ENCODE data around the gene HDAC7. TPM values are rescaled to one million over a fixed set of nuclear protein-coding genes. Genes with fewer than 3 reads are reported as not detected.

HDAC7 gene
- total RNA-seq, 1 donor from 2014 or later, result 126 TPM

- TF ChIP-seq CTCF (IDR thresholded peaks at IDR 0.05), result no peak
- H3K4me1 Mint-ChIP-seq, result peaks cover 54% of the 10 kb centered on the region
- ChIA-PET POLR2A (interaction anchor here (0.9 to 15.3 kb wide), 2 partner anchors 16 to 123 kb away, joined by 4 to 573 read pairs; partner anchors contain the start of genes HDAC7 and RPAP3), CTCF (interaction anchor here (5.4 kb wide), 1 partner anchor 11 kb away, joined by 27 read pairs; the partner anchor contains the start of gene HDAC7)
- no peak for ATAC-seq (ENCODE audit: low read depth)
- no peak for DNase-seq
- intact Hi-C loops (cut with micrococcal nuclease), result no loop called here
- H3K27ac Mint-ChIP-seq, result no peak overlapping the region
- H3K27me3 Mint-ChIP-seq, result no peaks in the 10 kb centered on the region
- H3K9me3 Mint-ChIP-seq, result no peaks in the 10 kb centered on the region
- no peaks in the 10 kb centered on the region for H3K36me3 Mint-ChIP-seq (ENCODE audit: low read depth)
- no peak overlapping the region for H3K4me3 Mint-ChIP-seq
These were observed 9.9 kb upstream of the HDAC7 start for GRCh38 chr12:47829584-47829983.

- DNase-seq, result no peak
These were observed 9.3 kb upstream of the HDAC7 start for GRCh38 chr12:47828976-47829482.

GRCh38 chr12:47828008-47828975, 8.6 kb upstream of the HDAC7 start:
- ATAC-seq (ENCODE audit: low read depth) (no peak), DNase-seq (no peak)
- Mint-ChIP-seq H3K4me1 (peaks cover 49% of the 10 kb centered on the region), H3K9me3 (no peaks in the 10 kb centered on the region), H3K4me3 (no peak overlapping the region), H3K27ac (no peak overlapping the region), H3K36me3 (ENCODE audit: low read depth) (no peaks in the 10 kb centered on the region), H3K27me3 (no peaks in the 10 kb centered on the region)
- TF ChIP-seq CTCF (IDR thresholded peaks at IDR 0.05), result no peak
- POLR2A ChIA-PET, result interaction anchor here (0.6 to 15.3 kb wide), 4 partner anchors 9 to 122 kb away, joined by 4 to 573 read pairs (median 4); partner anchors contain the start of genes HDAC7 and RPAP3
- CTCF ChIA-PET, result interaction anchor here (0.8 to 2.9 kb wide), 5 partner anchors 10 to 31 kb away, joined by 3 to 21 read pairs (median 4); no protein-coding TSS in a partner anchor
- intact Hi-C loops (cut with micrococcal nuclease), result no loop called here

More at GRCh38 chr12:47828976-47829482, 9.3 kb upstream of the HDAC7 start:
- Mint-ChIP-seq H3K27ac (no peak overlapping the region), H3K9me3 (no peaks in the 10 kb centered on the region), H3K4me3 (no peak overlapping the region), H3K27me3 (no peaks in the 10 kb centered on the region), H3K4me1 (peaks cover 54% of the 10 kb centered on the region), H3K36me3 (ENCODE audit: low read depth) (no peaks in the 10 kb centered on the region)
- intact Hi-C loops (cut with micrococcal nuclease), result no loop called here
- ATAC-seq (ENCODE audit: low read depth), result no peak
- ChIA-PET POLR2A (interaction anchor here (0.9 to 15.3 kb wide), 3 partner anchors 8 to 123 kb away, joined by 4 to 573 read pairs (median 4); partner anchors contain the start of genes HDAC7 and RPAP3), CTCF (interaction anchor here (0.8 to 2.9 kb wide), 3 partner anchors 9 to 32 kb away, joined by 3 to 21 read pairs (median 4); no protein-coding TSS in a partner anchor)
- no peak for TF ChIP-seq CTCF (IDR thresholded peaks at IDR 0.05)

- DNase-seq, result no peak
- Mint-ChIP-seq H3K4me3 (no peak overlapping the region), H3K27me3 (no peaks in the 10 kb centered on the region), H3K27ac (no peak overlapping the region), H3K4me1 (peaks cover 39% of the 10 kb centered on the region), H3K36me3 (ENCODE audit: low read depth) (peaks cover under 1% of the 10 kb centered on the region), H3K9me3 (no peaks in the 10 kb centered on the region)
- no peak for TF ChIP-seq CTCF (IDR thresholded peaks at IDR 0.05)
- no peak for ATAC-seq (ENCODE audit: low read depth)
- ChIA-PET POLR2A (interaction anchor here (1.9 kb wide), 1 partner anchor 12 kb away, joined by 16 read pairs; no protein-coding TSS in a partner anchor), CTCF (interaction anchor here (0.8 kb wide), 1 partner anchor 28 kb away, joined by 3 read pairs; no protein-coding TSS in a partner anchor)
- intact Hi-C loops (cut with micrococcal nuclease), result no loop called here
These were observed 5.5 kb upstream of the HDAC7 start for GRCh38 chr12:47825173-47825639.

Measured in activated B cell treated with CpG ODN at 0.5 μM for 24 hours (primary cell).